ENCODE measurements around the gene LDB2.

GRCh38 chr4:16577177-16577576 is 321.3 kb downstream of the LDB2 start:
- no peak for TF ChIP-seq CTCF (conservative IDR thresholded peaks at IDR 0.05 in 1 of 2, IDR thresholded peaks at IDR 0.05 in 1 of 2; ENCODE audit: extremely low read depth in 1 of 2, insufficient read depth in 1 of 2, low read depth in 1 of 2, low read length in 2 of 2)
- TF ChIP-seq EZH2 (IDR thresholded peaks at IDR 0.05; ENCODE audit: borderline replicate concordance, low read length) = no peak
